KMS-11 (cell line): Measurements from ENCODE around the gene FALEC.

ENCODE experiments used
- H2AFZ ChIP-seq: fragments of 200-600 bp; sonication (generic); 2 replicates; pipeline ENCODE4 v1.6.1; 2016; ENCODE audit warnings: antibody characterized with exemption, mixed run types, low read depth
- H3K27ac ChIP-seq: fragments of 200-600 bp; sonication (generic); 2 replicates; pipeline ENCODE4 v1.6.1; 2016; ENCODE audit warnings: mild to moderate bottlenecking, mixed run types
- H3K27me3 ChIP-seq: fragments of 200-600 bp; sonication (generic); 2 replicates; pipeline ENCODE4 v1.6.1; 2017; ENCODE audit warnings: mild to moderate bottlenecking, low read depth, mixed run types, moderate library complexity; ENCODE audit not compliant: insufficient read depth
- H3K36me3 ChIP-seq: fragments of 200-600 bp; sonication (generic); 2 replicates; pipeline ENCODE4 v1.6.1; 2017; ENCODE audit warnings: mild to moderate bottlenecking, mixed run types; ENCODE audit not compliant: insufficient read depth
- H3K4me1 ChIP-seq: fragments of 200-600 bp; sonication (generic); 2 replicates; pipeline ENCODE4 v1.6.1; 2016; ENCODE audit warnings: mild to moderate bottlenecking, low read depth, mixed run types; ENCODE audit not compliant: poor library complexity, severe bottlenecking
- H3K4me2 ChIP-seq: fragments of 200-600 bp; sonication (generic); 2 replicates; pipeline ENCODE4 v1.7.0; 2016; ENCODE audit warnings: mild to moderate bottlenecking, mixed run types
- H3K4me3 ChIP-seq: fragments of 200-600 bp; sonication (generic); IDR thresholded peaks from 2 replicates; pipeline ENCODE4 v1.6.1; 2017; ENCODE audit warnings: low read depth, low read length, mixed read lengths; ENCODE audit not compliant: insufficient read depth
- H3K79me2 ChIP-seq: fragments of 200-600 bp; sonication (generic); 2 replicates; pipeline ENCODE4 v1.6.1; 2016; ENCODE audit warnings: low read depth, mixed run types; ENCODE audit not compliant: insufficient read depth
- H3K9ac ChIP-seq: fragments of 200-600 bp; sonication (generic); 2 replicates; pipeline ENCODE4 v1.6.1; 2016; ENCODE audit warnings: mild to moderate bottlenecking, mixed run types
- H4K20me1 ChIP-seq: fragments of 200-600 bp; sonication (generic); 2 replicates; pipeline ENCODE4 v1.6.1; 2016; ENCODE audit warnings: mild to moderate bottlenecking, mixed run types; ENCODE audit not compliant: insufficient read depth
- CTCF ChIP-seq: fragments of 200-600 bp; sonication (generic); conservative IDR thresholded peaks from 2 replicates; pipeline ENCODE4 v1.6.1; 2017; ENCODE audit warnings: low read depth, mild to moderate bottlenecking, antibody characterized with exemption, low read length, moderate library complexity, mixed read lengths

The FALEC gene

GRCh38 chr1:150473659-150474058 lies 41.9 kb upstream of the FALEC start:
- H3K4me2 ChIP-seq, result no peak overlapping the region
- no peaks in the 10 kb centered on the region for H3K4me1 ChIP-seq
- no peak overlapping the region for H3K9ac ChIP-seq
- H3K4me3 ChIP-seq, result no peak overlapping the region
- H3K27me3 ChIP-seq, result no peaks in the 10 kb centered on the region
- no peaks in the 10 kb centered on the region for H4K20me1 ChIP-seq
- no peaks in the 10 kb centered on the region for H3K79me2 ChIP-seq
- peaks cover 12% of the 10 kb centered on the region; the same call in 1 of the 2 replicates for H3K36me3 ChIP-seq
- no peak overlapping the region for H2AFZ ChIP-seq
- no peak for TF ChIP-seq CTCF
- H3K27ac ChIP-seq, result no peak overlapping the region

- H3K4me1 ChIP-seq, result no peaks in the 10 kb centered on the region
- no peak for TF ChIP-seq CTCF
These were observed 40.7 kb upstream of the FALEC start for GRCh38 chr1:150474869-150475268.

GRCh38 chr1:150476754-150477153 lies 38.8 kb upstream of the FALEC start:
- Histone ChIP-seq H3K27me3 (no peaks in the 10 kb centered on the region; the same call in 1 of the 2 replicates), H3K79me2 (no peaks in the 10 kb centered on the region), H3K36me3 (no peaks in the 10 kb centered on the region; the same call in 1 of the 2 replicates), H3K27ac (no peak overlapping the region), H3K4me1 (no peaks in the 10 kb centered on the region), H3K4me3 (no peak overlapping the region), H3K4me2 (no peak overlapping the region), H4K20me1 (no peaks in the 10 kb centered on the region), H2AFZ (no peak overlapping the region), H3K9ac (no peak overlapping the region)
- TF ChIP-seq CTCF, result no peak

More at GRCh38 chr1:150474869-150475268, 40.7 kb upstream of the FALEC start:
- no peak overlapping the region for H3K9ac ChIP-seq
- H3K4me2 ChIP-seq, result no peak overlapping the region
- no peak overlapping the region for H2AFZ ChIP-seq
- H4K20me1 ChIP-seq, result no peaks in the 10 kb centered on the region
- H3K36me3 ChIP-seq, result peaks cover 12% of the 10 kb centered on the region; the same call in 1 of the 2 replicates
- no peaks in the 10 kb centered on the region for H3K79me2 ChIP-seq
- H3K4me3 ChIP-seq, result no peak overlapping the region
- no peaks in the 10 kb centered on the region; the same call in 1 of the 2 replicates for H3K27me3 ChIP-seq
- no peak overlapping the region for H3K27ac ChIP-seq

GRCh38 chr1:150477320-150477719 lies 38.2 kb upstream of the FALEC start:
- Histone ChIP-seq H3K27ac (no peak overlapping the region), H4K20me1 (no peaks in the 10 kb centered on the region), H3K36me3 (no peaks in the 10 kb centered on the region; the same call in 1 of the 2 replicates), H3K9ac (no peak overlapping the region), H3K4me2 (no peak overlapping the region), H3K27me3 (no peaks in the 10 kb centered on the region; the same call in 1 of the 2 replicates), H3K4me3 (no peak overlapping the region), H3K4me1 (no peaks in the 10 kb centered on the region), H3K79me2 (no peaks in the 10 kb centered on the region), H2AFZ (no peak overlapping the region)
- TF ChIP-seq CTCF, result no peak
